Endothelial cell of umbilical vein (primary cell): ENCODE data around the gene TOX2. TPM values are rescaled to one million over a fixed set of nuclear protein-coding genes. Genes with fewer than 3 reads are reported as not detected.

Experiments
- BruUV-seq: library from RNA; stranded (reverse); fragments of 400-500 nt; replicated peaks from 2 replicates; lab custom pipeline; 2021; lab: Mats Ljungman, UMichigan
- CTCF ChIA-PET: fragments of 300-600, 350-600 bp; sonication (Branson Sonifier 250); formaldehyde crosslinking; loops from one replicate; lab custom pipeline; 2021; ENCODE audit warnings: antibody characterized with exemption, inconsistent platforms; lab: Charles Lee
- POLR2A ChIA-PET: fragments of 300-600, 350-600 bp; sonication (Branson Sonifier 250); formaldehyde crosslinking; loops from one replicate; lab custom pipeline; 2021; ENCODE audit warnings: antibody characterized with exemption, inconsistent platforms; lab: Charles Lee
- DNase-seq: peaks from one replicate; pipeline ENCODE4 v3.0.0-alpha.2; 2011; ENCODE audit warnings: low read depth, low spot score
- FAIRE-seq: peaks from 2 replicates; lab custom pipeline; 2011; peaks lifted over from hg19 to GRCh38; lab: Jason Lieb, UNC
- H2AFZ ChIP-seq: 2 replicates; pipeline ENCODE4 v1.6.0; 2012; ENCODE audit warnings: low read depth, low read length, control low read depth, inconsistent platforms
- H3K27ac ChIP-seq: 2 replicates; pipeline ENCODE4 v1.5.1; 2011; ENCODE audit warnings: low read depth, mild to moderate bottlenecking, control low read depth, low read length, moderate library complexity; ENCODE audit not compliant: insufficient read depth
- H3K27me3 ChIP-seq, 2 experiments: 2 replicates each; pipeline versions ENCODE4 v1.6.0 to v1.6.1; 2011; ENCODE audit warnings: low read length in 2 of 2, mixed read lengths in 1 of 2; ENCODE audit not compliant: control insufficient read depth in 2 of 2, insufficient read depth in 2 of 2
- H3K36me3 ChIP-seq, 2 experiments: 2 replicates in 1 of 2; 3 replicates in 1 of 2; pipeline ENCODE4 v1.5.1; 2011; ENCODE audit warnings: low read length in 2 of 2, mild to moderate bottlenecking in 1 of 2, moderate library complexity in 1 of 2; ENCODE audit not compliant: control insufficient read depth in 2 of 2, insufficient read depth in 2 of 2; ENCODE audit errors: extremely low read depth in 1 of 2
- H3K4me1 ChIP-seq: 3 replicates; pipeline ENCODE4 v1.5.1; 2011; ENCODE audit warnings: mild to moderate bottlenecking, low read length; ENCODE audit not compliant: control insufficient read depth, insufficient read depth; ENCODE audit errors: extremely low read depth
- H3K4me2 ChIP-seq: 2 replicates; pipeline ENCODE4 v1.6.1; 2011; ENCODE audit warnings: low read length, control low read depth, mixed read lengths; ENCODE audit not compliant: insufficient read depth
- H3K4me3 ChIP-seq, 3 experiments: fragments of 200-600 bp in 1 of 3; sonication (generic), shearing (Covaris generic) in 1 of 3; replicated peaks in 1 of 3; 2 replicates each; pipeline ENCODE4 v1.5.1; 2011 to 2016; ENCODE audit warnings: control low read depth in 3 of 3, low read length in 3 of 3, mild to moderate bottlenecking in 2 of 3, inconsistent platforms in 1 of 3, low read depth in 1 of 3, moderate library complexity in 1 of 3; ENCODE audit not compliant: insufficient read depth in 1 of 3
- H3K79me2 ChIP-seq: 2 replicates; pipeline ENCODE4 v1.6.0; 2012; ENCODE audit warnings: low read length, inconsistent platforms; ENCODE audit not compliant: control insufficient read depth, insufficient read depth
- H3K9ac ChIP-seq: replicated peaks from 2 replicates; pipeline ENCODE3; 2011; ENCODE audit warnings: low read length, control low read depth; ENCODE audit not compliant: insufficient read depth; ENCODE audit errors: extremely low read depth
- H3K9me1 ChIP-seq: replicated peaks from 3 replicates; pipeline ENCODE4 v1.6.0; 2011; ENCODE audit warnings: mild to moderate bottlenecking, low read length; ENCODE audit not compliant: control insufficient read depth, insufficient read depth; ENCODE audit errors: extremely low read depth
- H3K9me3 ChIP-seq: replicated peaks from 2 replicates; pipeline ENCODE4 v1.5.1; 2012; ENCODE audit warnings: low read length, inconsistent platforms; ENCODE audit not compliant: control insufficient read depth, insufficient read depth
- H4K20me1 ChIP-seq: replicated peaks from 2 replicates; pipeline ENCODE3; 2011; ENCODE audit warnings: mild to moderate bottlenecking, low read length; ENCODE audit not compliant: control insufficient read depth, insufficient read depth; ENCODE audit errors: extremely low read depth
- EZH2 ChIP-seq: IDR thresholded peaks from 2 replicates; pipeline ENCODE4 v1.6.1; 2012; ENCODE audit warnings: borderline replicate concordance, low read depth, mild to moderate bottlenecking, moderate library complexity, low read length, inconsistent platforms; ENCODE audit not compliant: severe bottlenecking
- FOS ChIP-seq: IDR thresholded peaks from 2 replicates; pipeline ENCODE4 v1.6.1; 2011; ENCODE audit warnings: mild to moderate bottlenecking, low read length, moderate library complexity, borderline replicate concordance; ENCODE audit not compliant: insufficient read depth
- GATA2 ChIP-seq: IDR thresholded peaks from 2 replicates; pipeline ENCODE4 v1.7.0; 2011; ENCODE audit warnings: low read depth, mild to moderate bottlenecking, moderate library complexity, mixed read lengths, low read length; ENCODE audit not compliant: insufficient read length, insufficient read depth
- JUN ChIP-seq: IDR thresholded peaks from 2 replicates; pipeline ENCODE4 v1.6.1; 2011; ENCODE audit warnings: borderline replicate concordance, low read depth; ENCODE audit not compliant: insufficient read length, insufficient read depth
- MYC ChIP-seq: IDR thresholded peaks from one replicate; pipeline ENCODE4 v1.6.1; 2011; ENCODE audit warnings: mild to moderate bottlenecking, low read depth, low read length
- POLR2A ChIP-seq: IDR thresholded peaks from 2 replicates; pipeline ENCODE4 v1.6.1; 2012; ENCODE audit warnings: low read depth, mild to moderate bottlenecking, control low read depth, low read length
- POLR2AphosphoS5 ChIP-seq: IDR thresholded peaks from 2 replicates; pipeline ENCODE4 v1.6.1; 2012; ENCODE audit warnings: low read depth, mild to moderate bottlenecking, control low read depth, low read length, moderate library complexity; ENCODE audit not compliant: insufficient read depth
- dilution Hi-C: fragments of 300-500 bp; cut with MboI; formaldehyde crosslinking; loops from one replicate; pipeline ENCODE4 v1.15.0; 2019; ENCODE audit warnings: low sequenced_read_pairs; ENCODE audit not compliant: extremely low pct_ligation_motif_present
- intact Hi-C: fragments of 100-400 bp; cut with micrococcal nuclease; formaldehyde crosslinking; loops from one replicate; pipeline ENCODE4 v1.10.0; 2022
- polyA plus RNA-seq, 4 experiments: library from polyadenylated mRNA; depleted of rRNA in 3 of 4; stranded (reverse) in 3 of 4; unstranded in 1 of 4; fragments of >200 nt; gene quantifications; 2 replicates each; pipeline versions ENCODE4 v1.2.1 to v1.2.3, GENCODE V29; 2011 to 2012; ENCODE audit warnings: missing spikeins in 1 of 4
- total RNA-seq: library from RNA; stranded (reverse); gene quantifications from 2 replicates; pipeline ENCODE4 v1.2.3, GENCODE V29; 2021
- TF ChIP-seq, protein P1 (sequence below), 2 donors: IDR thresholded peaks; 1 replicate in 1 of 2; 2 replicates in 1 of 2; pipeline ENCODE4 v1.5.1; 2011; ENCODE audit warnings: low read length in 2 of 2, mild to moderate bottlenecking in 2 of 2, moderate library complexity in 2 of 2, control low read depth in 1 of 2, inconsistent platforms in 1 of 2, low read depth in 1 of 2; ENCODE audit not compliant: insufficient read depth in 1 of 2; ENCODE audit errors: extremely low read depth in 1 of 2
- TF ChIP-seq, protein P2 (sequence below): IDR thresholded peaks from 2 replicates; pipeline ENCODE4 v1.6.1; 2011; ENCODE audit not compliant: insufficient read depth, insufficient read length

TOX2 gene
- total and polyA plus RNA-seq, 2 donors (not counting 3 experiments of a cell fraction or from before 2014, with no cell fraction given) = 7.0 to 18.6 TPM

DNA sequence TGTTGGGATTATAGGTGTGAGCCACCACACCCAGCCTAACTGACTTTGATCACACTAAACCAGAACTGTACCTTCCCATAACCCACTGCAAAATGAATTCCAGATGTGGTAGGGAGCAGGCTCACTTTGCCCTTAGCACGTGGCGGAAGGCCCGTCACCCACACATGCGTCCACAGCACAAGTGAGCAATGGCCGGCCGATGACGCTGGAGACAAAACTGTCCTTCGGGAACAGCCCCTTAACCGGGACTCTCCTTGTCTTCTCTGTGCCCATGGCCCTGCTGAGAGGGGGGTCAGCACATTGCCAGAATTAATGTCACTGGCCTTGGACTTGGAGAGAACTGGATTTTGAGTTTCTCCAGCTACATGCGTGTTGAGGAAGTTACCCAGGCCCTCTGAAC lies 107.2 kb downstream of the TOX2 start:
- no peak for DNase-seq
- POLR2A ChIA-PET = no interaction called here
- Histone ChIP-seq H3K27me3 (peaks cover 0 to 1% of the 10 kb centered on the region in 2 experiments), H3K27ac (no peak overlapping the region), H3K9me1 (no peaks in the 10 kb centered on the region), H3K4me3 (no peak overlapping the region), H2AFZ (no peak overlapping the region), H4K20me1 (no peaks in the 10 kb centered on the region), H3K4me2 (no peak overlapping the region), H3K9me3 (no peaks in the 10 kb centered on the region), H3K36me3 (no peaks in the 10 kb centered on the region), H3K9ac (no peak overlapping the region), H3K4me1 (peaks cover 27% of the 10 kb centered on the region), H3K79me2 (no peaks in the 10 kb centered on the region)
- TF ChIP-seq FOS (no peak), POLR2A (no peak), GATA2 (no peak), MYC (no peak), EZH2 (no peak), POLR2AphosphoS5 (no peak), JUN (no peak)
- TF ChIP-seq, protein P1, sequence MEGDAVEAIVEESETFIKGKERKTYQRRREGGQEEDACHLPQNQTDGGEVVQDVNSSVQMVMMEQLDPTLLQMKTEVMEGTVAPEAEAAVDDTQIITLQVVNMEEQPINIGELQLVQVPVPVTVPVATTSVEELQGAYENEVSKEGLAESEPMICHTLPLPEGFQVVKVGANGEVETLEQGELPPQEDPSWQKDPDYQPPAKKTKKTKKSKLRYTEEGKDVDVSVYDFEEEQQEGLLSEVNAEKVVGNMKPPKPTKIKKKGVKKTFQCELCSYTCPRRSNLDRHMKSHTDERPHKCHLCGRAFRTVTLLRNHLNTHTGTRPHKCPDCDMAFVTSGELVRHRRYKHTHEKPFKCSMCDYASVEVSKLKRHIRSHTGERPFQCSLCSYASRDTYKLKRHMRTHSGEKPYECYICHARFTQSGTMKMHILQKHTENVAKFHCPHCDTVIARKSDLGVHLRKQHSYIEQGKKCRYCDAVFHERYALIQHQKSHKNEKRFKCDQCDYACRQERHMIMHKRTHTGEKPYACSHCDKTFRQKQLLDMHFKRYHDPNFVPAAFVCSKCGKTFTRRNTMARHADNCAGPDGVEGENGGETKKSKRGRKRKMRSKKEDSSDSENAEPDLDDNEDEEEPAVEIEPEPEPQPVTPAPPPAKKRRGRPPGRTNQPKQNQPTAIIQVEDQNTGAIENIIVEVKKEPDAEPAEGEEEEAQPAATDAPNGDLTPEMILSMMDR (IDR thresholded peaks at IDR 0.05; ENCODE audit: extremely low read depth in 1 of 2, insufficient read depth in 1 of 2, low read depth in 1 of 2, low read length in 2 of 2) = no peak
- TF ChIP-seq, protein P2, sequence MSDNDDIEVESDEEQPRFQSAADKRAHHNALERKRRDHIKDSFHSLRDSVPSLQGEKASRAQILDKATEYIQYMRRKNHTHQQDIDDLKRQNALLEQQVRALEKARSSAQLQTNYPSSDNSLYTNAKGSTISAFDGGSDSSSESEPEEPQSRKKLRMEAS = no peak
- no peak for FAIRE-seq
- no TSS peak for BruUV-seq
- intact Hi-C loops = no loop called here
- dilution Hi-C loops = no loop called here
- CTCF ChIA-PET = no interaction called here
